Activated T-cell treated with anti-CD3 and anti-CD28 coated beads, Interleukin-2, amount 50 U/mL, for 24 hours (primary cell): ENCODE results near the gene HAVCR1.
"Not testable (repeated sequence)": the region's sequence is repeated elsewhere in the genome, so short reads cannot be mapped to it uniquely, and the experiment has no call there.

ENCODE experiments used
- DNase-seq: peaks from one replicate; pipeline ENCODE4 v3.0.0-alpha.2; 2020
- H3K27ac Mint-ChIP-seq: 2 replicates; pipeline ENCODE4 v1.8.0; 2020; ENCODE audit warnings: mild to moderate bottlenecking, mixed read lengths
- H3K27me3 Mint-ChIP-seq: 2 replicates; pipeline ENCODE4 v1.8.0; 2020; ENCODE audit warnings: mixed read lengths
- H3K36me3 Mint-ChIP-seq: 2 replicates; pipeline ENCODE4 v1.8.0; 2020; ENCODE audit warnings: low read depth, mixed read lengths
- H3K4me1 Mint-ChIP-seq: 2 replicates; pipeline ENCODE4 v1.8.0; 2020; ENCODE audit warnings: low read depth, mixed read lengths
- H3K4me3 Mint-ChIP-seq: 2 replicates; pipeline ENCODE4 v1.8.0; 2020; ENCODE audit warnings: mild to moderate bottlenecking, moderate library complexity, mixed read lengths
- H3K9me3 Mint-ChIP-seq: 2 replicates; pipeline ENCODE4 v1.8.0; 2020; ENCODE audit warnings: mixed read lengths

HAVCR1 gene

GRCh38 chr5:157034106-157035072 lies 24.5 kb downstream of the HAVCR1 start:
- H3K9me3 Mint-ChIP-seq, H3K27me3 Mint-ChIP-seq, H3K4me3 Mint-ChIP-seq, H3K27ac Mint-ChIP-seq, DNase-seq, H3K36me3 Mint-ChIP-seq: not testable (repeated sequence)
- peaks cover 36% of the 10 kb centered on the region for H3K4me1 Mint-ChIP-seq

GRCh38 chr5:157033071-157033583 lies 25.8 kb downstream of the HAVCR1 start:
- Mint-ChIP-seq H3K27me3 (no peaks in the 10 kb centered on the region), H3K4me1 (peaks cover 36% of the 10 kb centered on the region), H3K9me3 (no peaks in the 10 kb centered on the region), H3K4me3 (no peak overlapping the region), H3K27ac (no peak overlapping the region), H3K36me3 (no peaks in the 10 kb centered on the region)
- no peak for DNase-seq

GRCh38 chr5:157030692-157031091 lies 28.2 kb downstream of the HAVCR1 start:
- Mint-ChIP-seq H3K9me3 (no peaks in the 10 kb centered on the region), H3K27ac (no peak overlapping the region), H3K27me3 (no peaks in the 10 kb centered on the region), H3K36me3 (no peaks in the 10 kb centered on the region), H3K4me1 (peaks cover 52% of the 10 kb centered on the region), H3K4me3 (no peak overlapping the region)
- DNase-seq: no peak

DNA sequence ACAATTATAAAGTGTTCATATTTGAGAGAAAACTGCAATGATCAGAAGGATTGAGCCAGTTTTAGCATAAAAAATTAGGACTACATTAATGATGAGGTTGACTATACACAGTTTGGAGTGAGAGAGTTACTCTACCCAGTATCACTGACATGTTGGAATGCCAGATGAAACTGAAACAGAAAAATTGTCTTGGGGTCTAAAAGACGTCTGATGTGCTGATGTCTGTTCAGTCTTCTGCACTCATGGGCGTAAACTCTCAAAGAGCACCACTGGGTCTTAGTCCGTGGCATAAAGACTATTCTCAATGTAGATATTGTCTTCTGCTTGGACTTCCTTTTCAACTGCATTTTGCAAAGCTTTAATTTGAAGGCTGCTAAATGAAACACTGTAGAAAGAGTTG lies 29.5 kb downstream of the HAVCR1 start:
- H3K4me1 Mint-ChIP-seq: peaks cover 65% of the 10 kb centered on the region
- H3K27me3 Mint-ChIP-seq: no peaks in the 10 kb centered on the region
- DNase-seq: no peak
- H3K9me3 Mint-ChIP-seq: no peaks in the 10 kb centered on the region
- H3K4me3 Mint-ChIP-seq: no peak overlapping the region
- H3K27ac Mint-ChIP-seq: no peak overlapping the region
- no peaks in the 10 kb centered on the region for H3K36me3 Mint-ChIP-seq

- H3K36me3 Mint-ChIP-seq, H3K4me3 Mint-ChIP-seq, H3K27me3 Mint-ChIP-seq, H3K27ac Mint-ChIP-seq, DNase-seq, H3K9me3 Mint-ChIP-seq: not testable (repeated sequence)
- peaks cover 67% of the 10 kb centered on the region for H3K4me1 Mint-ChIP-seq
Measured at GRCh38 chr5:157027663-157028062, 31.3 kb downstream of the HAVCR1 start.

DNA sequence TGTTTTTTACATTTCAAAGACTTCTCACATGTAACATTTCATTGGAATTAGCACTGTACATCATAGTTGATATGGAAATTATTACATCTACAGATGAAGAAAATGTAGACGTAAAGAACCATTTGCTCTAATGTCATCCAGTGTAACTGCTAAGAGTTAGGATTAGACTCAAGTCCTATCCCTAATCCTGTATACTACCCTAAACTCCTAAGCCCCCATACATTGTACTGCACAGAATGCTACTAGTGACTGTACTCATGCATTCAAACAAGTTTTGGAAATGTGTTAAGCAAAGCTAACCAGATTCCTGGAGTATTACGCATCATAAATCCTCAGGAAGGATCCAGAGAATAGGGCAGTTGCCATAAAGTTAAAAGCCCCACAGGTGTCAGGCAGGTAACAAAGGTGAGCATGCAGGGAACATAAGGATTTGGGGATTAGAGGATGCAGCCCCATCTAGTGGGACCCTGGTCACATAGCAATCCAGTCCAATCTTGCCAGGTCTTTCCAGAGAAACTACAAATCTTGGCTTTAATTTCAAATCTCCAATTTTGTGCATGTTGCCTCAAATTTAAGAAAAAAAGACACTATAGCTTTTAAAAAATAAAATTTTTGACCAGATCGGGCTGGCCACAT lies 32.0 kb downstream of the HAVCR1 start:
- Mint-ChIP-seq H3K27ac (no peak overlapping the region), H3K36me3 (no peaks in the 10 kb centered on the region), H3K4me3 (no peak overlapping the region), H3K9me3 (no peaks in the 10 kb centered on the region), H3K27me3 (no peaks in the 10 kb centered on the region), H3K4me1 (peaks cover 69% of the 10 kb centered on the region)
- no peak for DNase-seq

GRCh38 chr5:157025093-157025698 lies 33.7 kb downstream of the HAVCR1 start:
- no peaks in the 10 kb centered on the region for H3K27me3 Mint-ChIP-seq
- H3K9me3 Mint-ChIP-seq: no peaks in the 10 kb centered on the region
- DNase-seq: peak; percentile 68

DNA sequence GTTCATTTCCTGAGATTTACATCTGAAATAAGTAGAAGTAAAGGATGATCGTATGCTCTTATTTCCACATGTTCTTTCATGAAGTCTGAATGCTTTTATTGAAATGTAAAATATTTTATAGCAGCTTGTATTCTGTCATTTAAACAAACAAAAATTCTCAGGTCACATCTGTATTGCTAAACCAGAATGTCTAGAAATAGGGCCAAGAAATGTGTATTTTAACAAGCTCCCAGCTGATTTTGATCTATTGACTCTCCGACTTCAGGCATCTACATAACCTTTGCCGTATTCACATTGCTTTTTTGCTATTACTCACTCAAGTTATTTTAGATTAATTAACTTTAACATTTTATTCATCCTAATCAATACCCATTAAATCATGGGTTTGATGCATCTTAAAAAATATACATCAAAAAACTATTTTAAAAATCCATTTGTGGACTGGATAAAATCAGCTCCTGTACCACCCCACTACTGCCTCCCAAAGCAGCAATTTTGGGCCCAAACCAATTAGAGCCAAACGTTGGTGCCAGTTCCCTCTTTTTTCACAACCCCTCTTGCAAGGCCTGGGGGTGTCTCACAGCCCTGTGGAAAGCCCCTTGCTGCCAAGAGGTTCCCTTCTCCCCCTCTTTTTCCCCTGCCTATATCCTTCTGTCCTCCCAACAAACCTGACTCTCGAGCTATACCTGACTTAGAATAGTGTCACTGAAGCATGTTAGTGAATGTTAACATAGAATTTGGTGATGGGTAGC lies 34.5 kb downstream of the HAVCR1 start:
- H3K27ac Mint-ChIP-seq: peak overlapping the region; percentile 84
- DNase-seq: no peak
- H3K9me3 Mint-ChIP-seq: no peaks in the 10 kb centered on the region
- no peaks in the 10 kb centered on the region for H3K36me3 Mint-ChIP-seq
- H3K27me3 Mint-ChIP-seq: no peaks in the 10 kb centered on the region
- peaks cover 66% of the 10 kb centered on the region for H3K4me1 Mint-ChIP-seq
- no peak overlapping the region for H3K4me3 Mint-ChIP-seq

More at GRCh38 chr5:157025093-157025698, 33.7 kb downstream of the HAVCR1 start:
- Mint-ChIP-seq H3K4me3 (peak overlapping the region; percentile 2), H3K4me1 (peaks cover 69% of the 10 kb centered on the region), H3K27ac (peak overlapping the region; percentile 84), H3K36me3 (no peaks in the 10 kb centered on the region)

GRCh38 chr5:157022024-157022423 lies 36.9 kb downstream of the HAVCR1 start:
- peaks cover 52% of the 10 kb centered on the region for H3K4me1 Mint-ChIP-seq
- H3K9me3 Mint-ChIP-seq: peaks cover 3% of the 10 kb centered on the region
- H3K27ac Mint-ChIP-seq: no peak overlapping the region
- no peak for DNase-seq
- H3K27me3 Mint-ChIP-seq: no peaks in the 10 kb centered on the region
- H3K4me3 Mint-ChIP-seq: no peak overlapping the region
- H3K36me3 Mint-ChIP-seq: peaks cover 5% of the 10 kb centered on the region

DNA sequence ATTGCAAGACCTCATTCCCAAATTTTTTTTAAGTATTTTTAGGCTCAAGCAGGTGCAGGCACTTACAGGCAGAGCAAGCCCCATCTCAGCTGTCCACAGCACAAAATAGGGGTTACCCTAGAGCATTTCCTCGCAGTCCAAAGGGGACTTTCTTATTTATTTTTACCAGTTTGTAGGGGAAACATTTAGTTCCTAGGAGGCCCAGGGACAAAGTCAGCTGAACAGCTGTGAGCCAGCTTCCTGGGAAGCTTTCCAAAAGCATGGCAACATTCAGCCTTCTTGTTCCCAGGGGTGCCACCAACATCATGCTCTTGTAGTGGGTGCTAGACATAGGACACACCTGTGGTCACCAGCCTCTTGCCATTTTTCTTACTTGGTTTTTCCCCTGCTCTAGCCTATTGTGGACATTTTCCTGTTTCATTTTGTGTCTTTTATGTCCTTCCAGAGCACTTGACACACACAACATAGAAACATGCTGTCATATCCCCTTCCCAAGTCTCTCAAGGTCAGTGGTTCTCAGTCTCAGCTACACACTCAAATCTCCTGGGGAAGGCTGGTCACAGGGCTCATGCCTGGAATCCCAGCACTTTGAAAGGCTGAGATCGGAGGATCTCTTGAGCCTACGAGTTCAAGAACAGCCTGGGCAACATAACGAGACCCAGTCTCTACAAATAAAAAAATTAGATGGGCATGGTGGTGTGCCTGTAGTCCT lies 38.2 kb downstream of the HAVCR1 start:
- no peak for DNase-seq
- Mint-ChIP-seq H3K4me3 (no peak overlapping the region), H3K4me1 (peaks cover 39% of the 10 kb centered on the region), H3K9me3 (peaks cover 3% of the 10 kb centered on the region), H3K27me3 (no peaks in the 10 kb centered on the region), H3K27ac (no peak overlapping the region), H3K36me3 (peaks cover 8% of the 10 kb centered on the region)

DNA sequence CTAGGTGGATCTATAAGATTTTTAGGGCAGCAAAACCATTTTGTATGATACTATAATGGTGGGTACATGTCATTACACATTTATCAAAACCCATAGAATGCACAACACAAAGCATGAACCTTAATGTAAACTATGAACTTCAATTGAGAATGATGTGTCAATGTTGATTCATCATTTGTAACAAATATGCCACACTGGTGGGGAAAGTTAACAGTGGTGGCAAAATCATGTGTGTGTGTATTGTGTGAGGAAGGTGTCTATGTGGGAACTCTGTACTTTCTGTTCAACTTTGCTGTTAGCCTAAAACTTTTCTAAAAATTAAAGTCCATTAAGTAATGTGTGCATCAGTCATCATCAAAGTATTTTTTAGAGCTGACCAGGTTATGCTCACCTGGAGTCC lies 38.9 kb downstream of the HAVCR1 start:
- Mint-ChIP-seq H3K27ac (no peak overlapping the region), H3K9me3 (peaks cover 3% of the 10 kb centered on the region), H3K27me3 (no peaks in the 10 kb centered on the region), H3K4me3 (no peak overlapping the region), H3K4me1 (peaks cover 32% of the 10 kb centered on the region), H3K36me3 (peaks cover 9% of the 10 kb centered on the region)
- DNase-seq: no peak

- H3K36me3 Mint-ChIP-seq: peaks cover 15% of the 10 kb centered on the region
- H3K9me3 Mint-ChIP-seq, H3K4me3 Mint-ChIP-seq, H3K27ac Mint-ChIP-seq, H3K4me1 Mint-ChIP-seq, DNase-seq, H3K27me3 Mint-ChIP-seq: not testable (repeated sequence)
Measured at GRCh38 chr5:157014143-157014542, 44.8 kb downstream of the HAVCR1 start.

- peaks cover 9% of the 10 kb centered on the region for H3K36me3 Mint-ChIP-seq
- peaks cover 17% of the 10 kb centered on the region for H3K4me1 Mint-ChIP-seq
- H3K27me3 Mint-ChIP-seq: no peaks in the 10 kb centered on the region
- peaks cover 5% of the 10 kb centered on the region for H3K9me3 Mint-ChIP-seq
- H3K27ac Mint-ChIP-seq: no peak overlapping the region
- no peak overlapping the region for H3K4me3 Mint-ChIP-seq
- DNase-seq: no peak
Measured at GRCh38 chr5:157006262-157006661, 52.7 kb downstream of the HAVCR1 start.
